ENCODE results near the gene RIMS4.

- TF ChIP-seq, protein P1, sequence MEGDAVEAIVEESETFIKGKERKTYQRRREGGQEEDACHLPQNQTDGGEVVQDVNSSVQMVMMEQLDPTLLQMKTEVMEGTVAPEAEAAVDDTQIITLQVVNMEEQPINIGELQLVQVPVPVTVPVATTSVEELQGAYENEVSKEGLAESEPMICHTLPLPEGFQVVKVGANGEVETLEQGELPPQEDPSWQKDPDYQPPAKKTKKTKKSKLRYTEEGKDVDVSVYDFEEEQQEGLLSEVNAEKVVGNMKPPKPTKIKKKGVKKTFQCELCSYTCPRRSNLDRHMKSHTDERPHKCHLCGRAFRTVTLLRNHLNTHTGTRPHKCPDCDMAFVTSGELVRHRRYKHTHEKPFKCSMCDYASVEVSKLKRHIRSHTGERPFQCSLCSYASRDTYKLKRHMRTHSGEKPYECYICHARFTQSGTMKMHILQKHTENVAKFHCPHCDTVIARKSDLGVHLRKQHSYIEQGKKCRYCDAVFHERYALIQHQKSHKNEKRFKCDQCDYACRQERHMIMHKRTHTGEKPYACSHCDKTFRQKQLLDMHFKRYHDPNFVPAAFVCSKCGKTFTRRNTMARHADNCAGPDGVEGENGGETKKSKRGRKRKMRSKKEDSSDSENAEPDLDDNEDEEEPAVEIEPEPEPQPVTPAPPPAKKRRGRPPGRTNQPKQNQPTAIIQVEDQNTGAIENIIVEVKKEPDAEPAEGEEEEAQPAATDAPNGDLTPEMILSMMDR (conservative IDR thresholded peaks at IDR 0.05; ENCODE audit: low read length), result no peak
- no peak for TF ChIP-seq EZH2phosphoT487 (IDR thresholded peaks at IDR 0.05; ENCODE audit: borderline replicate concordance)
Observed at GRCh38 chr20:44811150-44811685, 872 bp upstream of the RIMS4 start.
